Activated CD8-positive, alpha-beta memory T cell treated with anti-CD3 and anti-CD28 coated beads, Interleukin-2, amount 10 ng/mL, durations not matched to agents 7 days and 5 days (primary cell): ENCODE measurements around the gene CTNS. TPM values are rescaled to one million over a fixed set of nuclear protein-coding genes. Genes with fewer than 3 reads are reported as not detected.

Experiments
- ATAC-seq: fragments of 150-1000 bp; cut with Tn5 transposase; one replicate; pipeline ENCODE4 v1.10.0; 2021; ENCODE audit warnings: moderate library complexity
- CTCF ChIA-PET: fragments of 350-600 bp; sonication (Branson Sonifier 250); formaldehyde crosslinking; loops from one replicate; lab custom pipeline; 2021; ENCODE audit warnings: antibody characterized with exemption; lab: Charles Lee
- DNase-seq: peaks from one replicate; pipeline ENCODE4 v3.0.0-alpha.2; 2020
- H3K27ac Mint-ChIP-seq: one replicate; pipeline ENCODE4 v1.8.0; 2021; ENCODE audit warnings: mild to moderate bottlenecking, mixed read lengths
- H3K27me3 Mint-ChIP-seq: one replicate; pipeline ENCODE4 v1.8.0; 2021; ENCODE audit warnings: mixed read lengths
- H3K36me3 Mint-ChIP-seq: one replicate; pipeline ENCODE4 v1.8.0; 2021; ENCODE audit warnings: mild to moderate bottlenecking, mixed read lengths
- H3K4me1 Mint-ChIP-seq: one replicate; pipeline ENCODE4 v1.8.0; 2021; ENCODE audit warnings: mixed read lengths
- H3K4me3 Mint-ChIP-seq: one replicate; pipeline ENCODE4 v1.8.0; 2021; ENCODE audit warnings: mild to moderate bottlenecking, moderate library complexity, mixed read lengths
- H3K9me3 Mint-ChIP-seq: one replicate; pipeline ENCODE4 v1.8.0; 2022; ENCODE audit warnings: low read depth, mixed read lengths
- total RNA-seq, 2 experiments: library from RNA; stranded (reverse); gene quantifications; one replicate each; pipeline ENCODE4 v1.2.3, GENCODE V29; 2021

CTNS gene
- total RNA-seq, 2 experiments from 2014 or later, result 9.7 to 20.6 TPM

DNA sequence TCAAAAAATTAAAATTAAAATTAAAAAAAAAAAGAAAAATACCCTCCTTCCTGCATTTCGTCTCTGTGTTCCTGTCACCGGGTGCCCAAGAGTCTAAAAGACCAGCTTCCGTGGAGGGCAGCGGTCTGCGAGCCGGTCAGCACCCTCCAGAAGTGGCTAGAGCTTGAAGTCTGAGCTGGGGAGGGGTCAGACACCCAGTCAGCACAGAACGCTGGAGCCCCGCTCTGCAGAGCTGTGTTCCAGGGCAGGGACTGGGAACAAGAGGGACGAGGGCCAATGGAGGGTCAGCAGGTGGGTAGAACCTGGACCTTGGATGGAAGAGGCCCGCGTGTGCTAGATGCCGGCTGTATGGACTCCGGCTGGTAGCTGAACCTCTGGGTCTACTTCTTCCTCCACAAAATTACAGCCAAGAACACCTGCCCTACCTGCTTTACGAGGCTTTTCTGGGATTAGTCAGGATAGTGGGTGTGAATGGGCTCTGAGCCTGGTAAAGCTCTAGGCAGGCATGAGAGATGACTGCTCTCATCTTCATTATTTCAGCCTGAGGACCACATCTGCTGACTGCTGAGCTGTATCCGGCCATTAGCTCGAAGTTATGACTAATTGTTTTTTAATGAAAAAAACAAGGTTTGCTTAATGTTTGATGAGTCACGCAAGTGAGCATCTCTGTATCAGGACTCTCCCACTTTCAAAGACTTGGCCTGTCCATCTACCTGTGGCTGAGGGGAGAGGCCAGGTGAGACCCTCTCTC lies 33.3 kb upstream of the CTNS start:
- no peaks in the 10 kb centered on the region for H3K27me3 Mint-ChIP-seq
- H3K36me3 Mint-ChIP-seq, result peaks cover 2% of the 10 kb centered on the region
- no peak overlapping the region for H3K4me3 Mint-ChIP-seq
- no peak for ATAC-seq
- no peak overlapping the region for H3K27ac Mint-ChIP-seq
- no peaks in the 10 kb centered on the region for H3K4me1 Mint-ChIP-seq
- CTCF ChIA-PET, result interaction anchor here (0.8 to 2.3 kb wide), 8 partner anchors 12 to 226 kb away, joined by 3 to 19 read pairs (median 5); partner anchors contain the start of genes CTNS and SHPK
- no peaks in the 10 kb centered on the region for H3K9me3 Mint-ChIP-seq
- no peak for DNase-seq

DNA sequence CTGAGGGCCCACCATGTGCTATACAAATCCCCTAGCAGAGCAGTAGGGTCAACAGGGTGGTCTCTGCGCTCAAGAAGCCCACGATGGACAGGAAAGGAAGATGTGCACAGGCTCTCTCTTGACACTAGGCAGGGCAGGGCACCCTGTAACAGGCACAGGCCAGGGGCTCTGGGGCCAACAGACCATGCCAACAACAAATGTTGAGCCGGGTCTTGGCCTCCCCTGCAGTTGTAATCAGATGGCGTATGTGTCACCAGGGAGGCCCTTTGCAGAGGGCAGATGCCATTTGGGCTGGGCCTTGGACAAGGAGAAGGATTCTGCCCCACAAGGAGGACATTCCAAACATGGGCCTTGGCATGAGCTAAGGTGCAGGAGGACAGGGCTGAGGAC lies 32.7 kb upstream of the CTNS start:
- H3K4me1 Mint-ChIP-seq, result no peaks in the 10 kb centered on the region
- no peaks in the 10 kb centered on the region for H3K9me3 Mint-ChIP-seq
- DNase-seq (no peak), ATAC-seq (no peak)
- no peaks in the 10 kb centered on the region for H3K27me3 Mint-ChIP-seq
- no peak overlapping the region for H3K4me3 Mint-ChIP-seq
- H3K27ac Mint-ChIP-seq, result no peak overlapping the region
- CTCF ChIA-PET, result interaction anchor here (1.1 to 2.3 kb wide), 2 partner anchors 32 to 225 kb away, joined by 3 to 7 read pairs; partner anchors contain the start of genes CTNS and SHPK
- H3K36me3 Mint-ChIP-seq, result peaks cover 2% of the 10 kb centered on the region

DNA sequence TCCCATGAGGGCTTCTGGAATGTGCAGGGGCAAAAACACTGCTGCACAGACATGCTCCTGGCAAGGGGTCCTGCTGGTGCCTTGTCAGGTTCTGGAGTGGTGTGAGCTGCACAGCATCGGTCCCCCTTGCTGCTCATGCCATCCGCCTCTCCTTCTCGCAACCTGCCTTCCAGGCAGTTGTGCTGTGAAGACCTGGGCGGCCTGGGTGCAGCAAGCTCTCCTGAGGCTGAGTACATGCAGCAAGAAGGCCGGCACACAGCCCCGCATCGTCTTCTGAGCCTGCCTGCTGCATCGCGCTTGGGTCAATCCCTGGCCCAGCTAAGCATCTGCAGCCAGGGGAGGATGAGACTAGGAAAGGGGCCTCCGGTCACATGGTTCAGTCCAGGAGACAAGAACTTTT lies 26.9 kb upstream of the CTNS start:
- ATAC-seq (no peak), DNase-seq (no peak)
- CTCF ChIA-PET, result no interaction called here
- H3K36me3 Mint-ChIP-seq, result peaks cover 7% of the 10 kb centered on the region
- no peak overlapping the region for H3K27ac Mint-ChIP-seq
- H3K4me1 Mint-ChIP-seq, result no peaks in the 10 kb centered on the region
- H3K9me3 Mint-ChIP-seq, result no peaks in the 10 kb centered on the region
- H3K4me3 Mint-ChIP-seq, result no peak overlapping the region
- H3K27me3 Mint-ChIP-seq, result no peaks in the 10 kb centered on the region

DNA sequence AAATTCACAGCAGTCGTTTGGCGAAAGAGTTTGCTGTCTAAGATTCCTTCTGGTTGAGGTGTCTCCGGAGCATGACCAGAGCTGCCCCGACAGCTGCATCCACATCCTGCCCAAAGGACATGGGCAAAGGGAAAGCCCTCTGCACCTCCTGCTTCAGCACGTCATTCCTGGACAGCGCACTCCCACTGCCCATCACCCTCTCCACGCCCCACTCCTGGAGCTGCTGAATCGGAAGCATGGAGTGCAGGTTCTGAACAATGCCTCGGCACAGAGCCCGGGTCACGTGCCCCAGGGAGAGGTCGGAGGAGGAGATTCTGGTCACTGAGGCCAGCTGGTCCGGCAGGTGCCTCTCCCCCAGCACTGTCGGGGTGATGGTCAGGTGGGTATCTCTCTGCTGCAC lies 26.0 kb upstream of the CTNS start:
- no peaks in the 10 kb centered on the region for H3K27me3 Mint-ChIP-seq

DNA sequence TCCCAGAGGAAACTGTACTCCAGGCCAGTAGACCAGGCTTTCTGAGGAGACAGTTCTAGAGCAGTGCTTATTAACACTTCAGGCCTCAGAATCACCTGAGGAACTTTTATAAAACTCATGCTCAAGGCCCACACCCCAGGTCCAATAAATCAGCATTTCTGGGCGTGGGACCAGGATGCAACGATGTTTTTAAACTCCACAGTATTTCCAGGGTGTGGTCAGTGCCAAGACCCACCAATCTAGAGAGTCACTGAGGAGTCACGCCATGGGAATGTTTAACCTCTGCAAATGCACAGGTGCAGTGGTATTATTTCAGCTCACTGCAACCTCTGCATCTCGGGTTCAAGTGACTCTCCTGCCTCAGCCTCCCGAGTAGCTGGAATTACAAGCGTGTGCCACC lies 23.4 kb upstream of the CTNS start:
- H3K27me3 Mint-ChIP-seq, result no peaks in the 10 kb centered on the region
- CTCF ChIA-PET, result interaction anchor here (1.6 kb wide), 1 partner anchor 27 kb away, joined by 3 read pairs; no protein-coding TSS in a partner anchor
- no peak for ATAC-seq
- peaks cover 38% of the 10 kb centered on the region for H3K36me3 Mint-ChIP-seq
- no peak for DNase-seq
- no peak overlapping the region for H3K27ac Mint-ChIP-seq
- H3K4me3 Mint-ChIP-seq, result no peak overlapping the region
- no peaks in the 10 kb centered on the region for H3K4me1 Mint-ChIP-seq
- H3K9me3 Mint-ChIP-seq, result peaks cover 7% of the 10 kb centered on the region

More for the DNA sequence above, 26.0 kb upstream of the CTNS start:
- Mint-ChIP-seq H3K4me1 (no peaks in the 10 kb centered on the region), H3K36me3 (peaks cover 16% of the 10 kb centered on the region), H3K27ac (no peak overlapping the region), H3K9me3 (no peaks in the 10 kb centered on the region), H3K4me3 (no peak overlapping the region)
- ATAC-seq, result no peak
- DNase-seq, result no peak
- CTCF ChIA-PET, result interaction anchor here (1.2 kb wide), 1 partner anchor 9 kb away, joined by 3 read pairs; no protein-coding TSS in a partner anchor

DNA sequence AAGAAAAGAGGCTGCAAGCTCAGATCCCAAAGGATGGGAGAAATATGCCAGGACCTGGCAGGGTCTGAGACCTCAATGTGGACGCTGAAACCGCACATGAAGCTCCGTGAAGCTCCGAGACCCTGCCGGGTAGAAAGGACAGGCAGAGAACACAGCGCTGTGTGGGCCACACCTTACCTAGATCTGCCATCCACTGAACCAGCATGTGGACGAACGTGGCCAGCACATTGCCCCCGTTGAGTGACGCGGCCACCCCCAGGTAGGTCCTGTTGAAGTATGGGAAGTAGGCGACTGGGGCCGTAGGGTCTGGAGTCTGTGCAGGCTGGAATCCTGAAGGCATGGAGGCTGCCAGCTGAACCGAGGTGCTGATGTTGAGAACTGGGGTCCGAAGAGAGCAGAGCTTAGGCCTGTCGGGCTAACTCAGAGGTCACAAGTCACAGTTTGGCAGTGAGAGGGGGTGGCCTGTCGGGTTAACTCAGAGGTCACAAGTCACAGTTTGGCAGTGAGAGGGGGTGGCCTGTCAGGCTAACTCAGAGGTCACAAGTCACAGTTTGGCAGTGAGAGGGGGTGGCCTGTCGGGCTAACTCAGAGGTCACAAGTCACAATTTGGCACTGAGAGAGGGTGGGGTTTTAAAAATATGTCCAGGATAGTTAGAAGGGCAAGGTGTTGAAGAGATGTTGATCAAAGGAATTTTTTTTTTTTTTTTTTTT lies 21.2 kb upstream of the CTNS start:
- no peaks in the 10 kb centered on the region for H3K4me1 Mint-ChIP-seq
- DNase-seq, result no peak
- H3K36me3 Mint-ChIP-seq, result peaks cover 51% of the 10 kb centered on the region
- no peak for ATAC-seq
- H3K4me3 Mint-ChIP-seq, result no peak overlapping the region
- CTCF ChIA-PET, result interaction anchor here (1.0 kb wide), 1 partner anchor 12 kb away, joined by 3 read pairs; no protein-coding TSS in a partner anchor
- H3K9me3 Mint-ChIP-seq, result peaks cover 7% of the 10 kb centered on the region
- H3K27me3 Mint-ChIP-seq, result no peaks in the 10 kb centered on the region
- no peak overlapping the region for H3K27ac Mint-ChIP-seq

DNA sequence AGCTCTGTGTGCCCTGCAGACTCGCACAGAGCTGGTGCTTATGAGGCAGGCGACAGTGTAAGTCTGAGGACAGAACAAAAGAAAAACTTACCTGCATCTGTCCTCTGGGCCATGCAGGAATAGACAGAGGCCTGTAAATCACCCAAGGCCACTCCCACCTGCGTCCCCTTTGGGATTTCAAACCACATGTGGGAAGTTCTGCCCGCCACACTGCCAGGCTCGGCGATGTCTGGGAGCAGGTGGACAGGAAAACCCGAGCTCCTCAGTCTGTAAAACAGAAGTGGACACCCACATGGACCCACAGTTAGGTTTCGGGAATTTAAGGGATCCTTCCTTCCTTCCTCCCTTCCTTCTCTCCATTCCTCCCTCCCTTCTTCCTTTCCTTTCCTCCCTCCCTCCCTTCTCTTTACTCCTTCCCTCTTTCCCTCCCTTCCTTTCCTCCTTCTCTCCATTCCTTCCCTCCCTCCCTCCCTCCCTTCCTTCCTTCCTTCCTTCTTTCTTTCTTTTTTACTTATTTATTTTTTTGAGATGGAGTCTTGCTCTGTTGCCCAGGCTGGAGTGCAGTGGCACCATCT lies 15.3 kb upstream of the CTNS start:
- CTCF ChIA-PET, result interaction anchor here (0.8 to 1.3 kb wide), 3 partner anchors 11 to 62 kb away, joined by 3 to 5 read pairs (median 4); partner anchors contain the start of genes CTNS and SHPK
- Mint-ChIP-seq H3K27me3 (no peaks in the 10 kb centered on the region), H3K36me3 (peaks cover 45% of the 10 kb centered on the region), H3K9me3 (peaks cover 7% of the 10 kb centered on the region), H3K4me3 (no peak overlapping the region), H3K27ac (no peak overlapping the region), H3K4me1 (no peaks in the 10 kb centered on the region)
- DNase-seq (no peak), ATAC-seq (no peak)

DNA sequence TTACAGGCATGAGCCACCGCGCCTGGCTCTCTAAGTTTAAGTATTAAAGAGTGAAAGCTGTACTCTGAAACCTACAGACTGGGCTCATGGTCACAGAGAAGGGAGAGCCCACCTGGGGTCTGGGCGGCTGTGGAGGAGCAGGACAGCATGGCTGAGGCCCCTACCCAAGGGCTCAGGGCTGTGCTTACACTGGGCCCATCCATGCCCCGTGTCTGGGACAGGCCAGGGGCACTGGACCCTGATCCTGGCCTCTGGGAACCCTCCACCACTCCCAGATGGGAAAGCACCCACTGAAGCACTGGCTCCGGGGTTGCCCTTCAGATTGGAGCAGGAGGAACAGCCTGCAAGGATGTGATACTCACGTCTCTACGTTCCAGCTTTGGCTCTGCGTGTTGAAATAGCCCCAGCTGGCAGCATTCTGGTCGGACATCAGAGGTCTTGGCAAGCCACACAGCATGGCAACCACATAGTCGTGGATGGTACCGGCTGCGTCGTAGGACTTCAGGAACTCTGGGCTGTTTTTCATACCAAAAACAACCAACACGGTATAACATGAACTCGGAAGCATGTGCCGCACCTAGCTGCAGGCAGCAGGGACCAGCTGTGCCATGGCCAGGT lies 13.5 kb upstream of the CTNS start:
- DNase-seq (no peak), ATAC-seq (no peak)
- H3K27ac Mint-ChIP-seq, result no peak overlapping the region
- H3K4me1 Mint-ChIP-seq, result no peaks in the 10 kb centered on the region
- H3K27me3 Mint-ChIP-seq, result no peaks in the 10 kb centered on the region
- H3K9me3 Mint-ChIP-seq, result no peaks in the 10 kb centered on the region
- H3K36me3 Mint-ChIP-seq, result peaks cover 38% of the 10 kb centered on the region
- no peak overlapping the region for H3K4me3 Mint-ChIP-seq
- CTCF ChIA-PET, result interaction anchor here (0.9 kb wide), 1 partner anchor 21 kb away, joined by 5 read pairs; no protein-coding TSS in a partner anchor

DNA sequence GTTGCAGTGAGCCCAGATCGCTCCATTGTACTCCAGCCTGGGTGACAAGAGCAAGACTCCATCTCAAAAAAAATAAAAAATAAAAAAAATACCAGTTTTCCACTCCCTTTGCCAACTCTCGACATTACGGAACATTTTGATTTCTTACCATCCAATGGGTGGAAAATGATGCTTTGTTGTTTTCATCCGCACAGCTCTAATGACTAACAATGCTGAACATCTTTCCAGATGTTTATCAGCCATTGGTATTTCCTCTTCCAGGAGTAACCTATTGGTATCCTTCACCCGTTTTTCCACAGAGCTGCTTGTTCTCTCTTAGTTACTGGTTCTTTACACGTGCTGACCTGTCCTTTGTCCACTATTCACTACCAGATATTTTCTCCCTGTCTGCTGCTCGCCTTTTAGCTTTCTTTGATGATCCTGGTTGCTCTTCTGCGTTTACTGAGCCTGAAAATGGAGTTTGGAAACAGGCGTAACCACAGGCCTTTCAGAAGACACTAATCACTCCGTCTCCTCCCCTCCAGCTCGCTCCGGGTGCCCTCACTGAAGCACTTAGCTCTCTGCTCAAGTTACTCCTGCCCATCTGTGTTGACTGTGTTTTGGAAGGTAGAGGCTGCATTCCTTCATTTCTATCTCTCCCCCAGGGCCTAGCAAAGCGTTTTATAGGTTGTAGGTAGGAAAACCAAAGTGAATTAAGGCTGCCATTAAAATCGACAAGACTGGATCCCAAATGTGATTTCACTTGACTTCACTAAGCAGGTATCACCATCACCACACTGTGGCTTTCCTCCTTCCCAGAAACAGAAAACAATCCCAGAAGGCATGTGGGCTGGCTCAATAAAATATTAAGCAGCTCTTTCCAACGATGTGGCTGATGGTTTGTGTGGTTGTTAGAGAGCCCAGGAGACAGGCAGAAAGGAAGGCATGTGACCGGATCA lies 9.5 kb upstream of the CTNS start:
- H3K27me3 Mint-ChIP-seq, result no peaks in the 10 kb centered on the region
- no peak overlapping the region for H3K27ac Mint-ChIP-seq
- H3K36me3 Mint-ChIP-seq, result peaks cover 17% of the 10 kb centered on the region
- ATAC-seq, result no peak
- CTCF ChIA-PET, result interaction anchor here (1.2 to 1.6 kb wide), 2 partner anchors 9 to 25 kb away, joined by 5 read pairs; partner anchors contain the start of genes CTNS and SHPK
- no peak for DNase-seq
- no peak overlapping the region for H3K4me3 Mint-ChIP-seq
- no peaks in the 10 kb centered on the region for H3K9me3 Mint-ChIP-seq
- no peaks in the 10 kb centered on the region for H3K4me1 Mint-ChIP-seq

DNA sequence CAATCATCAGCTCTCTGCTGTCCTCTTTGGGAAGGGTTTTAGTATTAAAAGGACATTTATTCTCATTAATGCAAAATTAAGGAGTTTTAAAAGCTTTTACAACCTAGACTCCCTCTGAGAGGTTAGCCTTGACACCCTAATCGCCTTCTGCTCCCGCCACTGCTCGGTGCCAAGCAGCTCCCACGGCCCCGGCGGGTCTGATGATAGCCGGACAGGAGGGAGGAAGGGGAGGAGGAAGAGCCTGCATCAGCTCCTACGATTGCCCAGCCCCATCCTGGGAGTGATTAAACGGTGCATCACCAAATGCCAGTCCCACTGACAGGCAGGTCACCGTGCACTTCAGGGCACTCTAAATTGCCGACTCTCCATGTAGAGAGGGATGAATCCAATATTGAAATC lies 8.8 kb upstream of the CTNS start:
- no peaks in the 10 kb centered on the region for H3K9me3 Mint-ChIP-seq
- no peak for ATAC-seq
- CTCF ChIA-PET, result interaction anchor here (1.6 kb wide), 1 partner anchor 26 kb away, joined by 5 read pairs; no protein-coding TSS in a partner anchor
- H3K27me3 Mint-ChIP-seq, result no peaks in the 10 kb centered on the region
- H3K27ac Mint-ChIP-seq, result no peak overlapping the region
- no peak for DNase-seq
- H3K4me1 Mint-ChIP-seq, result no peaks in the 10 kb centered on the region
- peaks cover 17% of the 10 kb centered on the region for H3K36me3 Mint-ChIP-seq
- H3K4me3 Mint-ChIP-seq, result no peak overlapping the region

DNA sequence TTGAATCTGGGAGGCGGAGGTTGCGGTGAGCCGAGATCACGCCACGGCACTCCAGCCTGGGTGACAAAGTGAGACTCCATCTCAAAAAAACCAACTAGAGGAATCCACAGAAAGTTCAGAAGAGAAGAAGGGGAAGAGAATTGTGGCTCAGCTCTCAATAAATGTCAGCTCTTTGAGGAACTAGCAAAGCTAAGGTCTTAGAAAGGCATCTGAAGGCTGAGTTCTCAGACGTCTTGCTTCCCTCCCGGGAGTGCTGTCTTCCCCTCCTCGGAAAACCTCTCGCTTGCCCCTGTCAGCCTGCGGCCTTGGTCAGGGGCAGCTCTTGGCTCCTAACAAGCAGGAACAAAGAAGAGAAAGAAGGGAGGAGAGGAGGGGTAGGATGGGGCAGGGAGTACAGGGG lies 5.8 kb upstream of the CTNS start:
- CTCF ChIA-PET, result no interaction called here
- Mint-ChIP-seq H3K27me3 (no peaks in the 10 kb centered on the region), H3K9me3 (no peaks in the 10 kb centered on the region), H3K36me3 (peaks cover 18% of the 10 kb centered on the region), H3K4me3 (no peak overlapping the region), H3K4me1 (peaks cover 9% of the 10 kb centered on the region), H3K27ac (no peak overlapping the region)
- DNase-seq (no peak), ATAC-seq (no peak)

DNA sequence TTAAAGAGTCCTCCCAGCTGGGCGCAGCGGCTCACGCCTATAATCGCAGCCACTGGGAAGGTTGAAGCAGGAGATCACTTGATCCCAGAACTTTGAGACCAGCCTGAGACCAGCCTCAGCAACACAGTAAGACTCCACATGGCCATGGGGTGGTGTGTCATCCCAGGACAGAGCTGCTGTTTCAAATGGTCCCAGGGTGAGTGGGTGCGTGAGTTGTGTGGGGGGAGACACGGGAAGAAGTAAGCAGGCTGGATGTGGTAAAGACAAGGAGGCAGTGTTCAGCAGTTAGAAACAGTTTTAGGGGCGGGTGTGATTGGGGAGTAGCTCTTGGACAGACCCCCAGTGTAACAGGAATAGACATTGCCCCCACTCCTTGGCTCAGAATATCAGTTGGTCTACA lies 4.3 kb upstream of the CTNS start:
- H3K27ac Mint-ChIP-seq, result no peak overlapping the region
- CTCF ChIA-PET, result interaction anchor here (0.8 to 1.3 kb wide), 2 partner anchors 11 to 1665 kb away, joined by 3 read pairs; no protein-coding TSS in a partner anchor
- DNase-seq (no peak), ATAC-seq (no peak)
- H3K4me3 Mint-ChIP-seq, result no peak overlapping the region
- H3K36me3 Mint-ChIP-seq, result peaks cover 9% of the 10 kb centered on the region
- no peaks in the 10 kb centered on the region for H3K9me3 Mint-ChIP-seq
- peaks cover 13% of the 10 kb centered on the region for H3K4me1 Mint-ChIP-seq
- no peaks in the 10 kb centered on the region for H3K27me3 Mint-ChIP-seq
